ENCODE results near the gene FHOD3. TPM values are rescaled to one million over a fixed set of nuclear protein-coding genes. Genes with fewer than 3 reads are reported as not detected.

The FHOD3 gene
- total RNA-seq, 1 donor from 2014 or later: 346 TPM

GRCh38 chr18:36633961-36634412 is 336.5 kb downstream of the FHOD3 start:
- Histone ChIP-seq H3K4me1 (peaks cover 71% of the 10 kb centered on the region), H3K27ac (replicated peaks) (no peak overlapping the region), H3K27me3 (ENCODE audit: low read depth) (no peaks in the 10 kb centered on the region), H3K4me3 (no peak overlapping the region), H3K36me3 (no peaks in the 10 kb centered on the region), H3K9me3 (replicated peaks) (no peaks in the 10 kb centered on the region)
- no peak for TF ChIP-seq CTCF (IDR thresholded peaks at IDR 0.05; ENCODE audit: borderline replicate concordance)
- no peak for DNase-seq
- intact Hi-C loops (cut with micrococcal nuclease): no loop called here

- Histone ChIP-seq H3K4me1 (peaks cover 65% of the 10 kb centered on the region), H3K36me3 (no peaks in the 10 kb centered on the region), H3K27me3 (ENCODE audit: low read depth) (no peaks in the 10 kb centered on the region), H3K4me3 (no peak overlapping the region), H3K9me3 (replicated peaks) (no peaks in the 10 kb centered on the region), H3K27ac (replicated peaks) (no peak overlapping the region)
- intact Hi-C loops (cut with micrococcal nuclease): no loop called here
- no peak for DNase-seq
- TF ChIP-seq CTCF (IDR thresholded peaks at IDR 0.05; ENCODE audit: borderline replicate concordance): no peak
Observed at GRCh38 chr18:36634573-36635216, 337.2 kb downstream of the FHOD3 start.

GRCh38 chr18:36635414-36636096 is 338.0 kb downstream of the FHOD3 start:
- Histone ChIP-seq H3K36me3 (no peaks in the 10 kb centered on the region), H3K4me1 (peaks cover 65% of the 10 kb centered on the region), H3K4me3 (no peak overlapping the region), H3K27ac (replicated peaks) (no peak overlapping the region), H3K27me3 (ENCODE audit: low read depth) (no peaks in the 10 kb centered on the region), H3K9me3 (replicated peaks) (no peaks in the 10 kb centered on the region)
- intact Hi-C loops (cut with micrococcal nuclease): no loop called here
- no peak for DNase-seq
- TF ChIP-seq CTCF (IDR thresholded peaks at IDR 0.05; ENCODE audit: borderline replicate concordance): no peak

GRCh38 chr18:36636237-36636817 is 338.8 kb downstream of the FHOD3 start:
- Histone ChIP-seq H3K27ac (replicated peaks) (no peak overlapping the region), H3K4me1 (peaks cover 65% of the 10 kb centered on the region), H3K36me3 (no peaks in the 10 kb centered on the region), H3K27me3 (ENCODE audit: low read depth) (no peaks in the 10 kb centered on the region), H3K4me3 (no peak overlapping the region), H3K9me3 (replicated peaks) (no peaks in the 10 kb centered on the region)
- intact Hi-C loops (cut with micrococcal nuclease): no loop called here
- DNase-seq: no peak
- no peak for TF ChIP-seq CTCF (IDR thresholded peaks at IDR 0.05; ENCODE audit: borderline replicate concordance)

GRCh38 chr18:36638224-36638623 is 340.7 kb downstream of the FHOD3 start:
- H3K36me3 ChIP-seq: no peaks in the 10 kb centered on the region
- H3K4me3 ChIP-seq: no peak overlapping the region
- TF ChIP-seq CTCF (IDR thresholded peaks at IDR 0.05; ENCODE audit: borderline replicate concordance): no peak
- no peak for DNase-seq
- H3K27ac ChIP-seq (replicated peaks): no peak overlapping the region
- H3K4me1 ChIP-seq: peaks cover 56% of the 10 kb centered on the region
- no peaks in the 10 kb centered on the region for H3K9me3 ChIP-seq (replicated peaks)
- H3K27me3 ChIP-seq (ENCODE audit: low read depth): no peaks in the 10 kb centered on the region
- intact Hi-C loops (cut with micrococcal nuclease): no loop called here

Measured in left ventricle myocardium inferior (tissue), 1 donor.